Pancreas (tissue), 10 donors: ENCODE measurements around the gene KRTAP5-4. TPM values are rescaled to one million over a fixed set of nuclear protein-coding genes. Genes with fewer than 3 reads are reported as not detected.
A peak's percentile ranks its signal among the peaks of the same experiment; 100 is the strongest.
"Not testable (repeated sequence)": the region's sequence is repeated elsewhere in the genome, so short reads cannot be mapped to it uniquely, and the experiment has no call there.

Experiments used
- ATAC-seq, 4 donors: fragments of 200-7000 bp; cut with Tn5 transposase; one replicate each; pipeline versions ENCODE4 v1.8.0 to v1.9.1; 2020; ENCODE audit warnings: mild to moderate bottlenecking in 4 of 4, moderate library complexity in 4 of 4
- DNase-seq, 6 donors: peaks; one replicate each; pipeline ENCODE4 v3.0.0-alpha.2; 2020
- FAIRE-seq: peaks from 2 replicates; lab custom pipeline; 2012; peaks lifted over from hg19 to GRCh38; lab: Jason Lieb, UNC
- H3K27ac ChIP-seq, 4 donors: fragments of 200-600 bp; sonication (generic); 1 replicate in 3 of 4; 2 replicates in 1 of 4; pipeline versions ENCODE4 v1.5.0 to v1.8.0; 2020
- H3K27me3 ChIP-seq, 4 donors: fragments of 200-600 bp; one replicate each; pipeline ENCODE4 v1.8.0; 2021
- H3K36me3 ChIP-seq, 3 donors: fragments of 200-600 bp; sonication (generic) in 1 of 3; one replicate each; pipeline versions ENCODE4 v1.5.0 to v1.8.0; 2020 to 2021
- H3K4me1 ChIP-seq, 3 donors: fragments of 200-600 bp; one replicate each; pipeline ENCODE4 v1.8.0; 2021
- H3K4me3 ChIP-seq, 4 donors: fragments of 200-600 bp; sonication (generic) in 2 of 4; one replicate each; pipeline versions ENCODE4 v1.5.0 to v1.8.0; 2020 to 2021
- H3K9me3 ChIP-seq, 4 donors: fragments of 200-600 bp; one replicate each; pipeline ENCODE4 v1.8.0; 2021
- CTCF ChIP-seq, 4 donors: fragments of 200-600 bp; sonication (generic) in 3 of 4; IDR thresholded peaks; one replicate each; pipeline versions ENCODE4 v1.5.0 to v1.8.0; 2021; ENCODE audit warnings: antibody characterized with exemption in 4 of 4
- WGBS, 2 donors: extraction: QIAGEN DNeasy Blood & Tissue Kit; methylation state at CpG; one replicate each; pipeline ENCODE4 v1.1.7; 2013; 5-methylcytosine and 5-hydroxymethylcytosine counted together
- intact Hi-C, 3 donors: fragments of 100-400 bp; cut with DNase I; formaldehyde crosslinking; loops; one replicate each; pipeline versions ENCODE4 v1.11.1 to v1.14.2; 2022
- polyA plus RNA-seq, 2 donors: library from polyadenylated mRNA; stranded (reverse); fragments of 200-250 nt; gene quantifications; one replicate each; pipeline ENCODE4 v1.2.3, GENCODE V29; 2013
- total RNA-seq, 6 donors: library from RNA; stranded (reverse); fragmentation: NEBNext Ultra II Directional in 4 of 6; extraction: Animal tissue kit (Norgen Biotek cat#: 25700) in 4 of 6; gene quantifications; one replicate each; pipeline versions ENCODE4 v1.2.1 to v1.2.4, GENCODE V29; 2021 to 2023
- donor health status: healthy with polysubstance abuse.
- donor health status: DM: no; HTN: no; CAD: no; lungs with moderate emphysema.
- donor health status: DM: no; HTN: no; CAD: no.
- donor health status: control.
- donor health status: control.
- donor health status: Bipolar disorder and iron deficiency.
- donor health status: DM: yes; HTN: yes; CAD: no.
- donor health status: DM: no; HTN: no; CAD: no.
- donor health status: DM: no; HTN: no; CAD: no.
- donor health status: DM: yes; HTN: yes; CAD: no.

Gene KRTAP5-4
- total and polyA plus RNA-seq, 8 donors = not detected

DNA sequence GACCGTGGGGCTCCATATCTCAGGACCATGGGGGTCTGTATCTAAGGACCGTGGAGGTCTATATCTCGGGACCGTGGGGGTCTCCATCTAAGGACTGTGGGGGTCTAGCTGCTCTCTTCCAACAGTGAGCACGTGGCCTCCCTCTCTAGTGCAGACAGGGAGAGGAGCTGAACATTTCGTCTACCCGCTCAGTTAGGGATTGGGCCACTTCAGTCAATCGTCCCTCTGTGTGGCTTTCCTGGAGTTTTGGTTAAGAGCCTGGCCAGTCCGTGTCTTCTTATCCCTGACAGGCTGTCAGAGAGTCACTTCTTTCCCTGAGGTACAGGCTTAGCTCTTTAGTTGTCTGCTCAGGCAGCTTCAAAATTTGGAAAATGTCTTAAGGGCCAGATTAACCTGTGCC lies 40.0 kb downstream of the KRTAP5-4 start:
- DNase-seq (peak in 1 of 6 donors; percentile 4), ATAC-seq (no peak)
- H3K36me3 ChIP-seq = no peaks in the 10 kb centered on the region

DNA sequence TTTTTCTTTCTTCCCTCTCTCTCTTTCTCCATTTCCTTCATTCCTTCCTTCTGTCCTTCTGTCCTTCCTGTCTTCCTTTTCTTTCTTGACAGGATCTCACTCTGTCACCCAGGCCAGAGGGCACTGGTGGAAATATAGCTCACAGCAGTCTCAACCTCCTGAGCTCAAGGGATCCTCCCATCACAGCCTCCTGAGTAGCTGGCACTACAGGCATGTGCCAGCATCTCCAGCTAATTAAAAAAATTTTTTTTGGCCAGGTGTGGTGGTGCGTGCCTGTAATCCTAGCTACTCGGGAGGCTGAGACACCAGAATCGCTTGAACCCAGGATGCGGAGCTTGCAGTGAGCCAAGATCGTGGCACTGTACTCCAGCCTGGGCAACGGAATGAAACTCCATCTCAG lies 45.1 kb downstream of the KRTAP5-4 start:
- TF ChIP-seq CTCF (IDR thresholded peaks at IDR 0.05) = no peak
- no peak overlapping the region for H3K4me3 ChIP-seq
- no peaks in the 10 kb centered on the region for H3K27me3 ChIP-seq
- WGBS, 2 donors = 79 to 89% methylated on average over 6 of the region's 6 CpGs
- no peaks in the 10 kb centered on the region for H3K4me1 ChIP-seq
- no peak for ATAC-seq
- H3K27ac ChIP-seq = no peak overlapping the region
- H3K9me3 ChIP-seq = no peaks in the 10 kb centered on the region
- peak in 1 of 6 donors; percentile 3 for DNase-seq
- intact Hi-C loops = loop anchor here in 1 of 3 donors (5.0 kb wide), 1 partner anchor 35 kb away; no protein-coding TSS in a partner anchor
- no peak for FAIRE-seq
- H3K36me3 ChIP-seq = no peaks in the 10 kb centered on the region

More for the DNA sequence above, 40.0 kb downstream of the KRTAP5-4 start:
- no peak for FAIRE-seq
- no peak for TF ChIP-seq CTCF (IDR thresholded peaks at IDR 0.05)
- intact Hi-C loops = no loop called here
- H3K27me3 ChIP-seq = no peaks in the 10 kb centered on the region
- WGBS, 2 donors = 84 to 86% methylated on average over 9 of the region's 9 CpGs
- H3K4me1 ChIP-seq = no peaks in the 10 kb centered on the region
- H3K27ac ChIP-seq = no peak overlapping the region
- no peaks in the 10 kb centered on the region for H3K9me3 ChIP-seq
- H3K4me3 ChIP-seq = no peak overlapping the region

- WGBS, 2 donors = 87 to 91% methylated on average over 16 of the region's 16 CpGs
- not testable (repeated sequence) for H3K4me1 ChIP-seq, DNase-seq, H3K9me3 ChIP-seq, H3K36me3 ChIP-seq, H3K4me3 ChIP-seq, H3K27ac ChIP-seq, FAIRE-seq, ATAC-seq, H3K27me3 ChIP-seq
- intact Hi-C loops = loop anchor here in 1 of 3 donors (5.0 kb wide), 1 partner anchor 33 kb away; no protein-coding TSS in a partner anchor
Observed at GRCh38 chr11:1575756-1576155, 46.2 kb downstream of the KRTAP5-4 start.

GRCh38 chr11:1574933-1575242 lies 47.0 kb downstream of the KRTAP5-4 start:
- FAIRE-seq = no peak
- peaks cover 0 to 6% (median 0%) of the 10 kb centered on the region in 3 donors for H3K4me1 ChIP-seq
- 11 to 12% methylated on average over 7 of the region's 7 CpGs for WGBS, 2 donors
- no peak for DNase-seq
- no peak overlapping the region for H3K27ac ChIP-seq
- H3K27me3 ChIP-seq = no peaks in the 10 kb centered on the region
- ATAC-seq = no peak
- intact Hi-C loops = loop anchor here in 1 of 3 donors (5.0 kb wide), 1 partner anchor 33 kb away; no protein-coding TSS in a partner anchor
- H3K36me3 ChIP-seq = no peaks in the 10 kb centered on the region
- TF ChIP-seq CTCF (IDR thresholded peaks at IDR 0.05) = no peak
- H3K9me3 ChIP-seq = no peaks in the 10 kb centered on the region
- peak overlapping the region in 1 of 4 donors; percentile 70 for H3K4me3 ChIP-seq

DNA sequence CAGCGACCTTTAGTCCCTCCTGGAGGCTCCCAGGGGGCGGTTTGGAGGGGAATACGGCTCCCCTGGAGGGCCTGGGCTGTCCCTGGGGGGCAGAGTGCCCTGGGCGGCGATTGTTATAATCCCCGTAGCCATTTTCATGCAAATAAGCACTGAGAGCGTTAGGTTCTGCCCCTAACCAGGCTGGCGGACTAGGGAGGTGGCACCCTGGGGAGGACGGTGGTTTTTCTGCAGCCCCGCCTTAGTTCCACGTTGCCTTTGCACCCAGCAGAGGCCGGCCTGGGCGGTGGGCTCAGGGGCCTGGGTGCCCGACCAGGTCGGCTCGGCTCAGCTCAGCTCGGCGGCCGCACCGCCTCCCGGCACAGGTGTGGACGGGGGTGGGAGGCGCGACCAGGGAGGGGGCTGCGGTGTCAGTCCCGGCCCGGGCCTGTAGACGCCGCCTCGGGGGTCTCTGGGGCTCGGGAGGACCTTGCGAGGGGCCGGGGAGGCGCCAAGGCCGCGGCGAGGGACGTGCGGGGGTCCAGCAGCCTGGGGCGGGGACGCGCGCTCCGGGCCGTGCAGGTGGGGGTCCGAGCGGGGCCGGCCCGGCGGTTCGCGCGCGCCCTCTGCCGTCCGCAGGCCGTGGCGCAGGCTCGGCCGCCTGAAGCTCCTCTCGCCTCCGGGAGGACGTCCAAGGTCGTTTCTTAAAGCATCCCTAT lies 47.6 kb downstream of the KRTAP5-4 start:
- DNase-seq (peak in 5 of 6 donors; percentile 56 to 89 (median 79)), ATAC-seq (peak; percentile 32 to 60 (median 50)), FAIRE-seq (no peak)
- intact Hi-C loops = no loop called here
- H3K36me3 ChIP-seq = no peaks in the 10 kb centered on the region
- H3K27me3 ChIP-seq = no peaks in the 10 kb centered on the region
- peaks cover 0 to 10% (median 0%) of the 10 kb centered on the region in 3 donors for H3K4me1 ChIP-seq
- H3K9me3 ChIP-seq = no peaks in the 10 kb centered on the region
- 0 to 1% methylated on average over 45 to 64 of the region's 64 CpGs for WGBS, 2 donors
- peak overlapping the region; percentile 85 to 95 (median 91) for H3K27ac ChIP-seq
- H3K4me3 ChIP-seq = peak overlapping the region; percentile 16 to 74 (median 62)
- TF ChIP-seq CTCF (IDR thresholded peaks at IDR 0.05) = peak; percentile 58 to 82 (median 73)
